ENCODE data around the gene FBXL7.

Gene FBXL7

GRCh38 chr5:15550502-15551112 lies 50.6 kb downstream of the FBXL7 start:
- H3K4me3 ChIP-seq (ENCODE audit: low read depth, low read length) = no peak overlapping the region
- CTCF ChIA-PET = no interaction called here
- POLR2A ChIA-PET = no interaction called here
- TF ChIP-seq CTCF (IDR thresholded peaks at IDR 0.05; ENCODE audit: insufficient read depth, low read length, missing control alignments) = no peak
- no peak for DNase-seq (ENCODE audit: low read depth, low spot score)

- no peak overlapping the region for H3K4me3 ChIP-seq (ENCODE audit: low read depth, low read length)
- CTCF ChIA-PET = no interaction called here
- no peak for TF ChIP-seq CTCF (IDR thresholded peaks at IDR 0.05; ENCODE audit: insufficient read depth, low read length, missing control alignments)
- DNase-seq (ENCODE audit: low read depth, low spot score) = no peak
- POLR2A ChIA-PET = no interaction called here
Observed at GRCh38 chr5:15551113-15551504, 51.1 kb downstream of the FBXL7 start.

- ChIA-PET CTCF (interaction anchor here (1.0 to 1.3 kb wide), 2 partner anchors 12 to 23 kb away, joined by 3 read pairs; no protein-coding TSS in a partner anchor), POLR2A (no interaction called here)
- no peak for TF ChIP-seq CTCF (IDR thresholded peaks at IDR 0.05; ENCODE audit: insufficient read depth, low read length, missing control alignments)
- DNase-seq (ENCODE audit: low read depth, low spot score) = no peak
- H3K4me3 ChIP-seq (ENCODE audit: low read depth, low read length) = no peak overlapping the region
Observed at GRCh38 chr5:15554542-15554941, 54.6 kb downstream of the FBXL7 start.

- ChIA-PET CTCF (interaction anchor here (1.3 kb wide), 1 partner anchor 11 kb away, joined by 3 read pairs; no protein-coding TSS in a partner anchor), POLR2A (no interaction called here)
- DNase-seq (ENCODE audit: low read depth, low spot score) = no peak
- no peak overlapping the region for H3K4me3 ChIP-seq (ENCODE audit: low read depth, low read length)
- no peak for TF ChIP-seq CTCF (IDR thresholded peaks at IDR 0.05; ENCODE audit: insufficient read depth, low read length, missing control alignments)
Observed at GRCh38 chr5:15555176-15555575, 55.2 kb downstream of the FBXL7 start.

- DNase-seq (ENCODE audit: low read depth, low spot score) = no peak
- no peak for TF ChIP-seq CTCF (IDR thresholded peaks at IDR 0.05; ENCODE audit: insufficient read depth, low read length, missing control alignments)
- ChIA-PET CTCF (no interaction called here), POLR2A (no interaction called here)
- no peak overlapping the region for H3K4me3 ChIP-seq (ENCODE audit: low read depth, low read length)
Observed at GRCh38 chr5:15558240-15558639, 58.3 kb downstream of the FBXL7 start.

- TF ChIP-seq CTCF (IDR thresholded peaks at IDR 0.05; ENCODE audit: insufficient read depth, low read length, missing control alignments) = no peak
- CTCF ChIA-PET = no interaction called here
- H3K4me3 ChIP-seq (ENCODE audit: low read depth, low read length) = no peak overlapping the region
- POLR2A ChIA-PET = no interaction called here
- DNase-seq (ENCODE audit: low read depth, low spot score) = no peak
Observed at GRCh38 chr5:15558681-15559080, 58.7 kb downstream of the FBXL7 start.
